ENCODE results near the gene FHIT.

FHIT gene

GRCh38 chr3:60531759-60532158 lies 719.5 kb downstream of the FHIT start:
- DNase-seq = no peak

GRCh38 chr3:60528651-60529050 lies 722.6 kb downstream of the FHIT start:
- no peak for DNase-seq

GRCh38 chr3:60523536-60523935 lies 727.7 kb downstream of the FHIT start:
- DNase-seq = no peak

- DNase-seq = no peak
Observed at GRCh38 chr3:60517134-60517533, 734.1 kb downstream of the FHIT start.

GRCh38 chr3:60514866-60515265 lies 736.4 kb downstream of the FHIT start:
- no peak for DNase-seq

- DNase-seq = no peak
Observed at GRCh38 chr3:60514085-60514649, 737.1 kb downstream of the FHIT start.

GRCh38 chr3:60513241-60513640 lies 738.0 kb downstream of the FHIT start:
- DNase-seq = no peak

- no peak for DNase-seq
Observed at GRCh38 chr3:60512506-60512905, 738.7 kb downstream of the FHIT start.

GRCh38 chr3:60509471-60509870 lies 741.8 kb downstream of the FHIT start:
- no peak for DNase-seq

- no peak for DNase-seq
Observed at GRCh38 chr3:60504827-60505457, 746.3 kb downstream of the FHIT start.

- DNase-seq = no peak
Observed at GRCh38 chr3:60501314-60501713, 749.9 kb downstream of the FHIT start.

GRCh38 chr3:60497902-60498301 lies 753.4 kb downstream of the FHIT start:
- no peak for DNase-seq

GRCh38 chr3:60490992-60491391 lies 760.3 kb downstream of the FHIT start:
- no peak for DNase-seq

GRCh38 chr3:60475096-60475495 lies 776.2 kb downstream of the FHIT start:
- DNase-seq = no peak

GRCh38 chr3:60469481-60469880 lies 781.8 kb downstream of the FHIT start:
- DNase-seq = no peak

- DNase-seq = no peak
Observed at GRCh38 chr3:60463685-60464084, 787.6 kb downstream of the FHIT start.

GRCh38 chr3:60461267-60461666 lies 790.0 kb downstream of the FHIT start:
- DNase-seq = no peak

- no peak for DNase-seq
Observed at GRCh38 chr3:60456180-60456579, 795.1 kb downstream of the FHIT start.

- no peak for DNase-seq
Observed at GRCh38 chr3:60453326-60453725, 797.9 kb downstream of the FHIT start.

GRCh38 chr3:60448696-60449095 lies 802.6 kb downstream of the FHIT start:
- DNase-seq = no peak

- no peak for DNase-seq
Observed at GRCh38 chr3:60445446-60445845, 805.8 kb downstream of the FHIT start.

- no peak for DNase-seq
Observed at GRCh38 chr3:60444898-60445437, 806.3 kb downstream of the FHIT start.

GRCh38 chr3:60440869-60441268 lies 810.4 kb downstream of the FHIT start:
- no peak for DNase-seq

GRCh38 chr3:60435941-60436650 lies 815.2 kb downstream of the FHIT start:
- DNase-seq = no peak

All from inflammatory macrophage treated with lipopolysaccharide for 4 hours (primary cell).